BE2C (cell line): ENCODE results near the gene GPRIN1.

Source experiments
- DNase-seq: peaks from one replicate; pipeline ENCODE4 v3.0.0-alpha.2; 2020
- H3K27me3 ChIP-seq: fragments of 250-450 bp; sonication (Bioruptor Pico); 2 replicates; pipeline ENCODE4 v1.5.1; 2020; ENCODE audit warnings: mild to moderate bottlenecking
- H3K36me3 ChIP-seq: fragments of 250-450 bp; sonication (Bioruptor Pico); 2 replicates; pipeline ENCODE4 v1.5.1; 2020; ENCODE audit warnings: mild to moderate bottlenecking
- H3K4me1 ChIP-seq: fragments of 250-450 bp; sonication (Bioruptor Pico); 2 replicates; pipeline ENCODE4 v1.5.1; 2020
- H3K4me3 ChIP-seq: 2 replicates; pipeline ENCODE4 v1.5.1; 2011; ENCODE audit warnings: low read depth, low read length
- H3K9me3 ChIP-seq: fragments of 250-450 bp; sonication (Bioruptor Pico); 2 replicates; pipeline ENCODE4 v1.5.1; 2020
- CTCF ChIP-seq: IDR thresholded peaks from 2 replicates; pipeline ENCODE4 v1.5.1; 2012; ENCODE audit warnings: mild to moderate bottlenecking, low read depth, low read length

The GPRIN1 gene

GRCh38 chr5:176618783-176619182 is 8.8 kb upstream of the GPRIN1 start:
- DNase-seq, result peak; percentile 38
- Histone ChIP-seq H3K27me3 (peaks cover 13% of the 10 kb centered on the region; the same call in 1 of the 2 replicates), H3K9me3 (no peaks in the 10 kb centered on the region), H3K4me1 (peaks cover 5% of the 10 kb centered on the region), H3K4me3 (peak overlapping the region; percentile 47), H3K36me3 (no peaks in the 10 kb centered on the region)
- no peak for TF ChIP-seq CTCF

GRCh38 chr5:176616511-176616910 is 6.6 kb upstream of the GPRIN1 start:
- H3K27me3 ChIP-seq, result peaks cover 13% of the 10 kb centered on the region; the same call in 1 of the 2 replicates

GRCh38 chr5:176614805-176615478 is 5.0 kb upstream of the GPRIN1 start:
- DNase-seq, result no peak
- Histone ChIP-seq H3K27me3 (peaks cover 6% of the 10 kb centered on the region; the same call in 1 of the 2 replicates), H3K4me1 (peaks cover 12% of the 10 kb centered on the region), H3K36me3 (no peaks in the 10 kb centered on the region), H3K9me3 (no peaks in the 10 kb centered on the region), H3K4me3 (no peak overlapping the region)
- no peak for TF ChIP-seq CTCF

More at GRCh38 chr5:176616511-176616910, 6.6 kb upstream of the GPRIN1 start:
- Histone ChIP-seq H3K4me1 (peaks cover 10% of the 10 kb centered on the region), H3K36me3 (no peaks in the 10 kb centered on the region), H3K9me3 (no peaks in the 10 kb centered on the region), H3K4me3 (no peak overlapping the region)
- TF ChIP-seq CTCF, result no peak
- DNase-seq, result no peak

GRCh38 chr5:176612855-176613254 is 2.9 kb upstream of the GPRIN1 start:
- Histone ChIP-seq H3K4me3 (no peak overlapping the region), H3K27me3 (no peaks in the 10 kb centered on the region), H3K9me3 (no peaks in the 10 kb centered on the region), H3K4me1 (peaks cover 10% of the 10 kb centered on the region), H3K36me3 (no peaks in the 10 kb centered on the region)
- DNase-seq, result no peak
- TF ChIP-seq CTCF, result no peak

GRCh38 chr5:176612008-176612407 is 2.1 kb upstream of the GPRIN1 start:
- H3K4me1 ChIP-seq, result peaks cover 10% of the 10 kb centered on the region
- no peaks in the 10 kb centered on the region for H3K36me3 ChIP-seq
- no peaks in the 10 kb centered on the region for H3K9me3 ChIP-seq
- no peak for DNase-seq
- no peak for TF ChIP-seq CTCF
- H3K27me3 ChIP-seq, result no peaks in the 10 kb centered on the region
- H3K4me3 ChIP-seq, result no peak overlapping the region

GRCh38 chr5:176611435-176611834 is 1.5 kb upstream of the GPRIN1 start:
- no peak for DNase-seq
- Histone ChIP-seq H3K36me3 (no peaks in the 10 kb centered on the region), H3K4me3 (no peak overlapping the region), H3K9me3 (no peaks in the 10 kb centered on the region), H3K4me1 (peaks cover 13% of the 10 kb centered on the region), H3K27me3 (no peaks in the 10 kb centered on the region)
- no peak for TF ChIP-seq CTCF
